ENCODE measurements around the gene CDK5RAP3.

GRCh38 chr17:47996201-47996600, 25.3 kb downstream of the CDK5RAP3 start:
- no peak for TF ChIP-seq EZH2 (IDR thresholded peaks at IDR 0.05; ENCODE audit: insufficient read depth, low read length)
- no peak for TF ChIP-seq CTCF (IDR thresholded peaks at IDR 0.05; ENCODE audit: insufficient read depth, low read depth, low read length)
